Measurements from ENCODE around the gene PRUNE2. TPM values are rescaled to one million over a fixed set of nuclear protein-coding genes. Genes with fewer than 3 reads are reported as not detected.

Gene PRUNE2
- polyA plus RNA-seq, 1 donor (not counting 4 experiments of a cell fraction or from before 2014, with no cell fraction given), result 0.41 TPM

GRCh38 chr9:76793784-76794431 is 112.0 kb downstream of the PRUNE2 start:
- Histone ChIP-seq H3K27ac (ENCODE audit: control insufficient read depth, insufficient read depth, low read length) (no peak overlapping the region), H3K4me3 (ENCODE audit: control insufficient read depth in 2 of 3, extremely low read depth in 1 of 3, insufficient read depth in 2 of 3, low read depth in 1 of 3, low read length in 3 of 3) (no peak overlapping the region), H2AFZ (ENCODE audit: control insufficient read depth, low read length) (no peak overlapping the region), H3K79me2 (ENCODE audit: control insufficient read depth, insufficient read depth, low read length) (no peaks in the 10 kb centered on the region), H3K27me3 (ENCODE audit: control insufficient read depth, extremely low read depth, insufficient read depth, low read length) (no peaks in the 10 kb centered on the region), H3K9ac (ENCODE audit: control insufficient read depth, extremely low read depth, insufficient read depth, low read length) (no peak overlapping the region), H3K9me1 (ENCODE audit: control insufficient read depth, extremely low read depth, insufficient read depth, low read length) (no peaks in the 10 kb centered on the region), H3K36me3 (ENCODE audit: control insufficient read depth in 2 of 2, extremely low read depth in 1 of 2, insufficient read depth in 2 of 2, low read length in 2 of 2) (no peaks in the 10 kb centered on the region), H4K20me1 (ENCODE audit: control insufficient read depth, extremely low read depth, insufficient read depth, low read length) (no peaks in the 10 kb centered on the region), H3K4me1 (ENCODE audit: control insufficient read depth, extremely low read depth, insufficient read depth, low read length) (no peaks in the 10 kb centered on the region), H3K9me3 (ENCODE audit: control insufficient read depth, low read depth, low read length) (no peaks in the 10 kb centered on the region), H3K4me2 (ENCODE audit: control insufficient read depth, extremely low read depth, insufficient read depth, low read depth, low read length) (no peak overlapping the region)
- FAIRE-seq (no peak), DNase-seq (ENCODE audit: low read depth, low spot score) (no peak)
- TF ChIP-seq EZH2 (IDR thresholded peaks at IDR 0.05; ENCODE audit: low read length) (no peak), CTCF (optimal IDR thresholded peaks at IDR 0.05 in 1 of 3, IDR thresholded peaks at IDR 0.05 in 1 of 3, conservative IDR thresholded peaks at IDR 0.05 in 1 of 3; ENCODE audit: extremely low read depth in 1 of 3, insufficient read depth in 2 of 3, low read length in 3 of 3) (no peak)
- dilution Hi-C loops (cut with MboI; ENCODE audit: extremely low pct_ligation_motif_present, low sequenced_read_pairs), result no loop called here

- no peak for FAIRE-seq
- no peaks in the 10 kb centered on the region for H3K9me1 ChIP-seq (ENCODE audit: control insufficient read depth, extremely low read depth, insufficient read depth, low read length)
- H3K36me3 ChIP-seq (ENCODE audit: control insufficient read depth in 2 of 2, extremely low read depth in 1 of 2, insufficient read depth in 2 of 2, low read length in 2 of 2), result no peaks in the 10 kb centered on the region
- no peak overlapping the region for H3K4me2 ChIP-seq (ENCODE audit: control insufficient read depth, extremely low read depth, insufficient read depth, low read depth, low read length)
- dilution Hi-C loops (cut with MboI; ENCODE audit: extremely low pct_ligation_motif_present, low sequenced_read_pairs), result no loop called here
- no peaks in the 10 kb centered on the region for H4K20me1 ChIP-seq (ENCODE audit: control insufficient read depth, extremely low read depth, insufficient read depth, low read length)
- H3K27ac ChIP-seq (ENCODE audit: control insufficient read depth, insufficient read depth, low read length), result no peak overlapping the region
- no peak overlapping the region for H3K9ac ChIP-seq (ENCODE audit: control insufficient read depth, extremely low read depth, insufficient read depth, low read length)
- H3K4me3 ChIP-seq (ENCODE audit: control insufficient read depth in 2 of 3, extremely low read depth in 1 of 3, insufficient read depth in 2 of 3, low read depth in 1 of 3, low read length in 3 of 3), result no peak overlapping the region
- no peak overlapping the region for H2AFZ ChIP-seq (ENCODE audit: control insufficient read depth, low read length)
- H3K27me3 ChIP-seq (ENCODE audit: control insufficient read depth, extremely low read depth, insufficient read depth, low read length), result no peaks in the 10 kb centered on the region
- H3K4me1 ChIP-seq (ENCODE audit: control insufficient read depth, extremely low read depth, insufficient read depth, low read length), result no peaks in the 10 kb centered on the region
- no peak for TF ChIP-seq EZH2 (IDR thresholded peaks at IDR 0.05; ENCODE audit: low read length)
- no peak for TF ChIP-seq CTCF (optimal IDR thresholded peaks at IDR 0.05 in 1 of 3, IDR thresholded peaks at IDR 0.05 in 1 of 3, conservative IDR thresholded peaks at IDR 0.05 in 1 of 3; ENCODE audit: extremely low read depth in 1 of 3, insufficient read depth in 2 of 3, low read length in 3 of 3)
- no peaks in the 10 kb centered on the region for H3K9me3 ChIP-seq (ENCODE audit: control insufficient read depth, low read depth, low read length)
- DNase-seq (ENCODE audit: low read depth, low spot score), result no peak
- no peaks in the 10 kb centered on the region for H3K79me2 ChIP-seq (ENCODE audit: control insufficient read depth, insufficient read depth, low read length)
Observed at GRCh38 chr9:76789840-76790239, 116.1 kb downstream of the PRUNE2 start.

Measured in keratinocyte (primary cell).